Upper lobe of left lung (tissue), 6 donors: Measurements from ENCODE around the gene CCDC183. TPM values are rescaled to one million over a fixed set of nuclear protein-coding genes. Genes with fewer than 3 reads are reported as not detected.

Source experiments
- ATAC-seq, 2 donors: fragments of 200-7000 bp; cut with Tn5 transposase; one replicate each; pipeline ENCODE4 v1.9.1; 2022; ENCODE audit warnings: mild to moderate bottlenecking in 2 of 2, moderate library complexity in 2 of 2; ENCODE audit not compliant: low FRiP score in 2 of 2
- DNase-seq, 2 donors: peaks; one replicate each; pipeline ENCODE4 v3.0.0-alpha.2; 2019 to 2020
- H3K27ac ChIP-seq, 4 donors: fragments of 200-600 bp; sonication (generic); one replicate each; pipeline ENCODE4 v1.5.1; 2016 to 2019
- H3K27me3 ChIP-seq, 4 donors: fragments of 200-600 bp; sonication (generic); one replicate each; pipeline ENCODE4 v1.5.1; 2017 to 2019
- H3K36me3 ChIP-seq, 4 donors: fragments of 200-600 bp; sonication (generic); one replicate each; pipeline ENCODE4 v1.5.1; 2016 to 2019
- H3K4me1 ChIP-seq, 4 donors: fragments of 200-600 bp; sonication (generic); one replicate each; pipeline ENCODE4 v1.5.1; 2018 to 2019
- H3K4me3 ChIP-seq, 4 donors: fragments of 200-600 bp; sonication (generic); one replicate each; pipeline ENCODE4 v1.5.1; 2017 to 2019; ENCODE audit warnings: mild to moderate bottlenecking in 2 of 4, moderate library complexity in 1 of 4
- H3K9me3 ChIP-seq, 4 donors: fragments of 200-600 bp; sonication (generic); one replicate each; pipeline ENCODE4 v1.5.1; 2018 to 2019
- EP300 ChIP-seq, 4 donors: sonication (generic); formaldehyde crosslinking; IDR thresholded peaks; one replicate each; pipeline ENCODE4 v1.5.1; 2017; ENCODE audit warnings: antibody characterized with exemption in 4 of 4, control low read depth in 2 of 4
- POLR2A ChIP-seq, 4 donors: fragments of 450-650 bp; IDR thresholded peaks; one replicate each; pipeline ENCODE4 v1.5.1; 2016 to 2017; ENCODE audit warnings: antibody characterized with exemption in 4 of 4, mild to moderate bottlenecking in 2 of 4
- POLR2AphosphoS5 ChIP-seq, 2 donors: sonication (generic); formaldehyde crosslinking; IDR thresholded peaks; one replicate each; pipeline ENCODE4 v1.5.1; 2017; ENCODE audit warnings: antibody characterized with exemption in 2 of 2
- WGBS, 2 donors: methylation state at CpG; one replicate each; pipeline ENCODE4 v1.1.5; 2017 to 2018; 5-methylcytosine and 5-hydroxymethylcytosine counted together
- total RNA-seq, 6 donors: library from RNA; depleted of rRNA in 4 of 6; stranded (reverse); fragments of >200 nt in 4 of 6; gene quantifications; one replicate each; pipeline versions ENCODE4 v1.1.0 to v1.2.1, GENCODE V29; 2016 to 2021
- TF ChIP-seq, protein P1 (sequence below), 6 experiments: fragments of 450-650 bp in 4 of 6; fragments of 200-600 bp in 2 of 6; sonication (generic) in 2 of 6; IDR thresholded peaks; one replicate each; pipeline ENCODE4 v1.5.1; 2016 to 2019; ENCODE audit warnings: antibody characterized with exemption in 6 of 6
- donor health status: DM: no; HTN: no; CAD: no; lungs with moderate emphysema.
- donor health status: DM: no; HTN: yes; CAD: no; lungs with severe emphysema.

The CCDC183 gene
- total RNA-seq, 6 donors from 2014 or later, result 1.9 to 130 (median 6.6) TPM

DNA sequence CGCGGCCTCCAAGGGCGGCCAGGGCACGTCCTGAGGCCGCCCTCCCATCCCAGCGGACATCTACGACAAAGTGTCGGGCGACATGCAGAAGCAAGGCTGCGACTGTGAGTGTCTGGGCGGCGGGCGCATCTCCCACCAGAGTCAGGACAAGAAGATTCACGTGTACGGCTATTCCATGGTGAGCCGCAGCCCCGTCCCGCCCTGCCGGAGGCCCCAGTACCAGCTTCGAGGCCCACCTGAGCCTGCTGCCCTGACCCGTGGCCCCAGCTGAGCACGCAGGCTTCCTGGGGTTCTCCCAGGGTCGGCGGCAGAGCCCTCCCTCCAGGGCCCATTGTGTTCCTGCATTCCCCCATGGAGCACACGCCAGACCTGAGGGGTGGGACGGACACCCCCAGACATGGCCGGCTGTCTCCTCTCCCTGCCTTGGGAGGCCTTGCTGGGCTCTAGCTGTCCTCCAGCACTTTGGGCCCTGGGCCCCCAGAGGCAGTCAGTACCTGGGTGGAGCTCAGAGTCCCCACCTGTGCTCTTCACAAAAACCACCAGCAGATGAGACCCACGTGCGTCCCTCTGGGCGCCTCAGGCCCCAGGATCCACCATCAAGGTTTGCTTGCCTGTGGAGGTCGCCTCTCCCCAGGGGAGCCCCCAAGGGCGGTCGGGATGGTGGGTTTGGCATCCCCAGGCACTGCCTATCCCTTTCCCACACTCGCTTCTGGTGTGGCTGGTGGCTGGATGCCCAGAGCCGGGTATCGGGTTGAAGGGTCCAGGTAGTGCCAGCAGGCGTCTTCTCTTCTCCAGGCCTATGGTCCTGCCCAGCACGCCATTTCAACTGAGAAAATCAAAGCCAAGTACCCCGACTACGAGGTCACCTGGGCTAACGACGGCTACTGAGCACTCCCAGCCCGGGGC lies 54.1 kb downstream of the CCDC183 start:
- Histone ChIP-seq H3K27ac (peak overlapping the region in 3 of 4 donors; percentile 87 to 89 (median 88)), H3K36me3 (peaks cover 0 to 14% (median 8%) of the 10 kb centered on the region in 4 donors), H3K9me3 (no peaks in the 10 kb centered on the region), H3K4me1 (peaks cover 34 to 52% (median 40%) of the 10 kb centered on the region in 4 donors), H3K27me3 (peaks cover 0 to 27% (median 23%) of the 10 kb centered on the region in 4 donors), H3K4me3 (peak overlapping the region; percentile 1 to 88 (median 60))
- DNase-seq, result peak in 1 of 2 donors; percentile 86
- WGBS, 2 donors, result 55 to 57% methylated on average over 16 to 43 of the region's 43 CpGs
- TF ChIP-seq POLR2AphosphoS5 (IDR thresholded peaks at IDR 0.05), result no peak
- TF ChIP-seq EP300 (IDR thresholded peaks at IDR 0.05), result no peak
- TF ChIP-seq POLR2A (IDR thresholded peaks at IDR 0.05), result no peak
- TF ChIP-seq, protein P1, sequence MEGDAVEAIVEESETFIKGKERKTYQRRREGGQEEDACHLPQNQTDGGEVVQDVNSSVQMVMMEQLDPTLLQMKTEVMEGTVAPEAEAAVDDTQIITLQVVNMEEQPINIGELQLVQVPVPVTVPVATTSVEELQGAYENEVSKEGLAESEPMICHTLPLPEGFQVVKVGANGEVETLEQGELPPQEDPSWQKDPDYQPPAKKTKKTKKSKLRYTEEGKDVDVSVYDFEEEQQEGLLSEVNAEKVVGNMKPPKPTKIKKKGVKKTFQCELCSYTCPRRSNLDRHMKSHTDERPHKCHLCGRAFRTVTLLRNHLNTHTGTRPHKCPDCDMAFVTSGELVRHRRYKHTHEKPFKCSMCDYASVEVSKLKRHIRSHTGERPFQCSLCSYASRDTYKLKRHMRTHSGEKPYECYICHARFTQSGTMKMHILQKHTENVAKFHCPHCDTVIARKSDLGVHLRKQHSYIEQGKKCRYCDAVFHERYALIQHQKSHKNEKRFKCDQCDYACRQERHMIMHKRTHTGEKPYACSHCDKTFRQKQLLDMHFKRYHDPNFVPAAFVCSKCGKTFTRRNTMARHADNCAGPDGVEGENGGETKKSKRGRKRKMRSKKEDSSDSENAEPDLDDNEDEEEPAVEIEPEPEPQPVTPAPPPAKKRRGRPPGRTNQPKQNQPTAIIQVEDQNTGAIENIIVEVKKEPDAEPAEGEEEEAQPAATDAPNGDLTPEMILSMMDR (IDR thresholded peaks at IDR 0.05), result no peak
- ATAC-seq, result no peak

DNA sequence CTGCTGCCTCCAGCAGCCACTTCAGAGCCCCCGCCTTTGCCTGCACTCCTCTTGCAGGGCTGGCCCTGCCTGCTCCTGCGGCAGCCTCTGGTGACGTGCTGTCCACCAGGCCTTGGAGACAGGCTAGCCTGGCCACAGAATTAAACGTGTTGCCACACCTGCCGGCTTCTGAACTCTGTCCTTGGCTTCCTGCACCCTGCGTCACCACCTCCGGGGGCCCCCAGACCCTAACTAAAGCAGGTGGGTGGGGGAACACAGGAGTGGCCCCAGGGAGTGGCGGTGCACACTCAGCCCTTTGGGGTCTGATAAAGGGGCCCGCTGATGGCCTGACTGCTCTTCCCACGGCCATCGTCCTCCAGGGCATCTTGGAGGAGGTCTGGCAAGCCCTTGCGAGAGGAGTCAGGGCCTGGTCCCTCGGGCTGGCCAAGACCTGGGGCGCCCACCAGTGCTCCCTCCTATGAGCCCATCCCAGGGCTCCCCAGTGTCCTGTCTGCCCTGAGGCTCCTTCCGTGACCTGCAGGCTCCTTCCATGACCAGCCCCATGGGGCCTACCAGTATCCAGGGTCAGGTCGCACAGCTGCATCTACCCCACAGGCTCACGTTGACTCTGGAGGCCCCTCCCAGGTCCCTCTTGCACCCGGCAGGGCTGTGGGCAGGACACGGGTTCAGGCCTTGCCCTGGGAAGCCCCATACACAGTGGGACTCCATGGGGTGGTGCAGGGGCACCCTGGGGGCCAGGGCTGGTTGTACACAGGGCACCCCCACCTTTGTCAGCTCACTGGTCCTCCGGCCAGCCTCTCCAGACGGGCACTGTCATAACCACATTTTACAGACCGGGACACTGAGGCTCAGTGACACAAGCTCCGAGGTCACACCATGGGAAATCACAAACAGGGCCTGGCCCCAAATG lies 55.0 kb downstream of the CCDC183 start:
- Histone ChIP-seq H3K36me3 (peaks cover 0 to 14% (median 8%) of the 10 kb centered on the region in 4 donors), H3K27me3 (peaks cover 0 to 19% (median 14%) of the 10 kb centered on the region in 4 donors), H3K9me3 (no peaks in the 10 kb centered on the region), H3K27ac (no peak overlapping the region), H3K4me3 (no peak overlapping the region), H3K4me1 (peaks cover 31 to 43% (median 36%) of the 10 kb centered on the region in 4 donors)
- ATAC-seq (no peak), DNase-seq (peak in 1 of 2 donors; percentile 61)
- WGBS, 2 donors, result 87 to 92% methylated on average over 11 to 19 of the region's 23 CpGs
- TF ChIP-seq EP300 (IDR thresholded peaks at IDR 0.05), result no peak
- no peak for TF ChIP-seq POLR2A (IDR thresholded peaks at IDR 0.05)
- no peak for TF ChIP-seq POLR2AphosphoS5 (IDR thresholded peaks at IDR 0.05)
- TF ChIP-seq, protein P1 (IDR thresholded peaks at IDR 0.05), result no peak

DNA sequence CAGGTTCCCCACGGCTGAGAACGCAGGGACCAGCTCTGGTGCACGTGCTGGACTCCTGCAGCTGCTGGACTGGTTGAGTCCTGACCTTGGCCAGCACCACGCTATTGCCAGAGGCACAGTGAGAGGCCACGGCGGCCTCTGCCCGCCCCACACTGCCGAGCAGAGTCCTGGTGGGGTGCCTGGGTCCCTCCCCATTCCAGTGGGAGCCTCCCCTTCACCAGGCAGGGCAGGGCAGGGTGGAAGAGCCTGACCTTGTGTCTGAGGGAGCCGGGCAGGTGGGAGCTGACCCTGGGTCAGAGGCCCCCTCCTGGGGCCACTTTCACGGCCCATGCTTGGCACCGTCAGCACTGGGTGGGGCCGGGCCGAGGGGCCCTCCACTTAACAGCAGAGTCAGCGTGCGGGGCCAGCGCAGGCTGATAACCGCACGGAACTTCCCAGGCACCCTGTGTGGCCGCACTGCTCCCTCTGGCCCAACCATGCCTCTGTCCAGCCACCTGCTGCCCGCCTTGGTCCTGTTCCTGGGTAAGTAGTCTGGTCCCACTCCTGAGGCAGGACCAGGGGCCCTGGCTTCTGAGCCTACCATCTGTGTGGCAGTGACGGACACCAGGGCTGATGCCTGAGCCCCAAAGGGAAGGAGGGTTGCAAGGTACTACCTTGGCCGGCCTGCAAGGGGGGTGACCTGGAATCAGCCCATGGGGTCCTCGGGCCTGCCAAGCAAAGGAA lies 56.0 kb downstream of the CCDC183 start, which contains the start of gene MAMDC4:
MAMDC4 (plus strand) TSS at position 406 of the 723 bp plus-strand sequence; CDS start at position 477, 71 bp downstream.
- Histone ChIP-seq H3K4me1 (peaks cover 23 to 34% (median 27%) of the 10 kb centered on the region in 4 donors), H3K9me3 (no peaks in the 10 kb centered on the region), H3K36me3 (peaks cover 0 to 14% (median 8%) of the 10 kb centered on the region in 4 donors), H3K27me3 (peaks cover 0 to 10% (median 5%) of the 10 kb centered on the region in 4 donors), H3K27ac (no peak within 1 kb of the TSS), H3K4me3 (no peak within 1 kb of the TSS)
- ATAC-seq, result no peak
- TF ChIP-seq POLR2A (IDR thresholded peaks at IDR 0.05), result no peak
- TF ChIP-seq, protein P1 (IDR thresholded peaks at IDR 0.05), result no peak
- no peak for TF ChIP-seq EP300 (IDR thresholded peaks at IDR 0.05)
- TF ChIP-seq POLR2AphosphoS5 (IDR thresholded peaks at IDR 0.05), result no peak
- peak in 1 of 2 donors; percentile 82 for DNase-seq
- WGBS, 2 donors, result 84 to 89% methylated on average over 6 to 22 of the region's 23 CpGs
